Keratinocyte (primary cell): ENCODE results near the gene NUBP2. TPM values are rescaled to one million over a fixed set of nuclear protein-coding genes. Genes with fewer than 3 reads are reported as not detected.

Experiments used
- DNase-seq: peaks from one replicate; pipeline ENCODE4 v3.0.0-alpha.2; 2011; ENCODE audit warnings: low read depth, missing footprints, low spot score
- FAIRE-seq: peaks from 2 replicates; lab custom pipeline; 2011; peaks lifted over from hg19 to GRCh38; lab: Jason Lieb, UNC
- H2AFZ ChIP-seq: 2 replicates; pipeline ENCODE4 v1.6.0; 2012; ENCODE audit warnings: low read length, control low read depth, inconsistent platforms; ENCODE audit not compliant: control insufficient read depth
- H3K27ac ChIP-seq: 2 replicates; pipeline ENCODE4 v1.5.1; 2011; ENCODE audit warnings: low read length; ENCODE audit not compliant: control insufficient read depth, insufficient read depth
- H3K27me3 ChIP-seq: 3 replicates; pipeline ENCODE4 v1.6.0; 2011; ENCODE audit warnings: low read length; ENCODE audit not compliant: control insufficient read depth, insufficient read depth; ENCODE audit errors: extremely low read depth
- H3K36me3 ChIP-seq, 2 experiments: 2 replicates in 1 of 2; 3 replicates in 1 of 2; pipeline ENCODE4 v1.5.1; 2011; ENCODE audit warnings: low read length in 2 of 2, mild to moderate bottlenecking in 1 of 2; ENCODE audit not compliant: control insufficient read depth in 2 of 2, insufficient read depth in 2 of 2; ENCODE audit errors: extremely low read depth in 1 of 2
- H3K4me1 ChIP-seq: 3 replicates; pipeline ENCODE4 v1.5.1; 2011; ENCODE audit warnings: low read length; ENCODE audit not compliant: control insufficient read depth, insufficient read depth; ENCODE audit errors: extremely low read depth
- H3K4me2 ChIP-seq: 3 replicates; pipeline ENCODE4 v1.6.0; 2011; ENCODE audit warnings: low read depth, low read length; ENCODE audit not compliant: control insufficient read depth, insufficient read depth; ENCODE audit errors: extremely low read depth
- H3K4me3 ChIP-seq, 3 experiments: fragments of 200-600 bp in 1 of 3; sonication (generic) in 1 of 3; 2 replicates in 2 of 3; 3 replicates in 1 of 3; pipeline ENCODE4 v1.5.1; 2011 to 2016; ENCODE audit warnings: low read length in 3 of 3, mild to moderate bottlenecking in 3 of 3, control low read depth in 2 of 3, inconsistent platforms in 1 of 3, low read depth in 1 of 3, mixed read lengths in 1 of 3, mixed run types in 1 of 3, moderate library complexity in 1 of 3; ENCODE audit not compliant: control insufficient read depth in 2 of 3, insufficient read depth in 2 of 3; ENCODE audit errors: extremely low read depth in 1 of 3
- H3K79me2 ChIP-seq: 2 replicates; pipeline ENCODE4 v1.6.0; 2012; ENCODE audit warnings: low read length; ENCODE audit not compliant: control insufficient read depth, insufficient read depth
- H3K9ac ChIP-seq: 3 replicates; pipeline ENCODE4 v1.6.0; 2011; ENCODE audit warnings: low read length; ENCODE audit not compliant: control insufficient read depth, insufficient read depth; ENCODE audit errors: extremely low read depth
- H3K9me1 ChIP-seq: 3 replicates; pipeline ENCODE4 v1.6.0; 2011; ENCODE audit warnings: low read length; ENCODE audit not compliant: control insufficient read depth, insufficient read depth; ENCODE audit errors: extremely low read depth
- H3K9me3 ChIP-seq: 2 replicates; pipeline ENCODE4 v1.5.1; 2012; ENCODE audit warnings: low read depth, low read length; ENCODE audit not compliant: control insufficient read depth
- H4K20me1 ChIP-seq: 3 replicates; pipeline ENCODE4 v1.6.0; 2011; ENCODE audit warnings: low read length; ENCODE audit not compliant: control insufficient read depth, insufficient read depth; ENCODE audit errors: extremely low read depth
- CTCF ChIP-seq, 3 experiments: IDR thresholded peaks in 1 of 3; conservative IDR thresholded peaks in 1 of 3; optimal IDR thresholded peaks in 1 of 3; 2 replicates in 2 of 3; 3 replicates in 1 of 3; pipeline versions ENCODE3 to v1.5.1; 2011; ENCODE audit warnings: low read length in 3 of 3, mild to moderate bottlenecking in 3 of 3, moderate library complexity in 2 of 3, control low read depth in 1 of 3, inconsistent platforms in 1 of 3; ENCODE audit not compliant: insufficient read depth in 2 of 3; ENCODE audit errors: extremely low read depth in 1 of 3
- EZH2 ChIP-seq: IDR thresholded peaks from one replicate; pipeline ENCODE4 v1.6.1; 2012; ENCODE audit warnings: inconsistent platforms, mild to moderate bottlenecking, low read length, moderate library complexity
- dilution Hi-C: fragments of 300-500 bp; cut with MboI; formaldehyde crosslinking; loops from one replicate; pipeline ENCODE4 v1.7.0; 2020; ENCODE audit warnings: low sequenced_read_pairs; ENCODE audit not compliant: extremely low pct_ligation_motif_present
- polyA plus RNA-seq, 5 experiments: library from polyadenylated mRNA; depleted of rRNA in 3 of 5; stranded (reverse) in 3 of 5; stranded (forward) in 1 of 5; unstranded in 1 of 5; fragments of >200 nt; gene quantifications; 1 replicate in 1 of 5; 2 replicates in 3 of 5; 3 replicates in 1 of 5; pipeline versions ENCODE4 v1.2.1 to v1.2.3, GENCODE V29; 2011 to 2012; ENCODE audit warnings: missing spikeins in 2 of 5, low read depth in 1 of 5, low replicate concordance in 1 of 5

NUBP2 gene
- polyA plus RNA-seq, 1 donor (not counting 4 experiments of a cell fraction or from before 2014, with no cell fraction given): 24.4 TPM

DNA sequence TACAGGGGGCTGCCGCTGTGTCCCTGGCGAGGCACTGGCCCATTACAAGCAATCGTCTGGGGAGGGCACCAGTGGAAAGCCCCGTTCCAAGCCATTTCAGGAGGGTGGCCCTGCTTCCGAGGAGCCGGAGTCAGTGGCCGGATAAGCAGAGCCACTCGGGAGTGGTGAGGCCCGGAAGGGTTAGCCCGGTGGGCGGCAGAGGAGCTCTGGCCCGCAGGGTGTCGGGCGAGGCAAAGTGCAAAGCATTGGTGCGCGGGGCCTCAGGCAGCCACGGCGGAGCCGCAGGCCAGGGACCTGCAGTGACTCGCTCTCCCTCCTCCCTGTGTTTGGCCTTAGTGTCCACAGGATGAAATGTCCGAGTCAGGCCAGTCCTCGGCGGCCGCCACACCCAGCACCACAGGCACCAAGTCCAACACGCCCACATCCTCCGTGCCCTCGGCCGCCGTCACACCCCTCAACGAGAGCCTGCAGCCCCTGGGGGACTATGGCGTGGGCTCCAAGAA, 36.0 kb upstream of the NUBP2 start:
- Histone ChIP-seq H3K9ac (no peak overlapping the region), H3K4me2 (no peak overlapping the region), H3K4me3 (no peak overlapping the region), H3K4me1 (peaks cover 4% of the 10 kb centered on the region), H3K36me3 (peaks cover 22 to 30% of the 10 kb centered on the region in 2 experiments), H3K79me2 (no peaks in the 10 kb centered on the region), H3K9me3 (no peaks in the 10 kb centered on the region), H2AFZ (no peak overlapping the region), H3K27ac (no peak overlapping the region), H4K20me1 (peaks cover 2% of the 10 kb centered on the region), H3K27me3 (no peaks in the 10 kb centered on the region), H3K9me1 (no peaks in the 10 kb centered on the region)
- dilution Hi-C loops: no loop called here
- DNase-seq: no peak
- TF ChIP-seq CTCF (optimal IDR thresholded peaks at IDR 0.05 in 1 of 3, IDR thresholded peaks at IDR 0.05 in 1 of 3, conservative IDR thresholded peaks at IDR 0.05 in 1 of 3; ENCODE audit: extremely low read depth in 1 of 3, insufficient read depth in 2 of 3, low read length in 3 of 3) (no peak), EZH2 (no peak)
- no peak for FAIRE-seq

GRCh38 chr16:1747934-1748333, 34.8 kb upstream of the NUBP2 start:
- Histone ChIP-seq H3K9me3 (no peaks in the 10 kb centered on the region), H4K20me1 (peaks cover 2% of the 10 kb centered on the region), H3K9ac (no peak overlapping the region), H3K79me2 (no peaks in the 10 kb centered on the region), H3K27ac (no peak overlapping the region), H3K4me2 (no peak overlapping the region), H2AFZ (no peak overlapping the region), H3K4me1 (peaks cover 4% of the 10 kb centered on the region), H3K9me1 (no peaks in the 10 kb centered on the region), H3K27me3 (no peaks in the 10 kb centered on the region), H3K36me3 (peaks cover 25 to 39% of the 10 kb centered on the region in 2 experiments), H3K4me3 (no peak overlapping the region)
- FAIRE-seq (no peak), DNase-seq (no peak)
- dilution Hi-C loops: no loop called here
- TF ChIP-seq EZH2 (no peak), CTCF (optimal IDR thresholded peaks at IDR 0.05 in 1 of 3, IDR thresholded peaks at IDR 0.05 in 1 of 3, conservative IDR thresholded peaks at IDR 0.05 in 1 of 3; ENCODE audit: extremely low read depth in 1 of 3, insufficient read depth in 2 of 3, low read length in 3 of 3) (no peak)
